Activated CD4-positive, alpha-beta memory T cell treated with anti-CD3 and anti-CD28 coated beads, Interleukin-2, amount 10 ng/mL, durations not matched to agents 7 days and 5 days (primary cell): ENCODE data around the gene CLIC6. TPM values are rescaled to one million over a fixed set of nuclear protein-coding genes. Genes with fewer than 3 reads are reported as not detected.
A peak's percentile ranks its signal among the peaks of the same experiment; 100 is the strongest.

Source experiments
- CTCF ChIA-PET: fragments of 350-600 bp; sonication (Branson Sonifier 250); formaldehyde crosslinking; loops from one replicate; lab custom pipeline; 2021; ENCODE audit warnings: antibody characterized with exemption, inconsistent platforms; lab: Charles Lee
- POLR2A ChIA-PET: fragments of 350-600 bp; sonication (Branson Sonifier 250); formaldehyde crosslinking; loops from one replicate; lab custom pipeline; 2021; ENCODE audit warnings: antibody characterized with exemption; lab: Charles Lee
- DNase-seq: peaks from one replicate; pipeline ENCODE4 v3.0.0-alpha.2; 2020
- H3K27ac Mint-ChIP-seq: one replicate; pipeline ENCODE4 v1.8.0; 2021; ENCODE audit warnings: mild to moderate bottlenecking, mixed read lengths
- H3K27me3 Mint-ChIP-seq: one replicate; pipeline ENCODE4 v1.8.0; 2021; ENCODE audit warnings: mixed read lengths
- H3K36me3 Mint-ChIP-seq: one replicate; pipeline ENCODE4 v1.8.0; 2021; ENCODE audit warnings: low read depth, mixed read lengths
- H3K4me1 Mint-ChIP-seq: one replicate; pipeline ENCODE4 v1.8.0; 2021; ENCODE audit warnings: mixed read lengths
- H3K4me3 Mint-ChIP-seq: one replicate; pipeline ENCODE4 v1.8.0; 2021; ENCODE audit warnings: mild to moderate bottlenecking, mixed read lengths
- H3K9me3 Mint-ChIP-seq: one replicate; pipeline ENCODE4 v1.8.0; 2021; ENCODE audit warnings: mixed read lengths
- total RNA-seq, 2 experiments: library from RNA; stranded (reverse); gene quantifications; one replicate each; pipeline ENCODE4 v1.2.3, GENCODE V29; 2021

CLIC6 gene
- total RNA-seq, 2 experiments from 2014 or later = 0.08 TPM; not detected in 1

GRCh38 chr21:34724131-34724856, 55.5 kb downstream of the CLIC6 start:
- H3K27me3 Mint-ChIP-seq = peaks cover 27% of the 10 kb centered on the region
- no peak for DNase-seq
- H3K27ac Mint-ChIP-seq = no peak overlapping the region
- H3K36me3 Mint-ChIP-seq = peaks cover 4% of the 10 kb centered on the region
- H3K9me3 Mint-ChIP-seq = no peaks in the 10 kb centered on the region
- peaks cover 28% of the 10 kb centered on the region for H3K4me1 Mint-ChIP-seq
- ChIA-PET CTCF (interaction anchor here (1.2 to 2.1 kb wide), 2 partner anchors 13 to 21 kb away, joined by 3 to 6 read pairs; no protein-coding TSS in a partner anchor), POLR2A (no interaction called here)
- no peak overlapping the region for H3K4me3 Mint-ChIP-seq

GRCh38 chr21:34724857-34725195, 56.0 kb downstream of the CLIC6 start:
- CTCF ChIA-PET = no interaction called here
- no peak for DNase-seq
- Mint-ChIP-seq H3K4me1 (peaks cover 33% of the 10 kb centered on the region), H3K4me3 (no peak overlapping the region), H3K36me3 (peaks cover 4% of the 10 kb centered on the region), H3K27ac (no peak overlapping the region), H3K27me3 (peaks cover 27% of the 10 kb centered on the region), H3K9me3 (no peaks in the 10 kb centered on the region)
- POLR2A ChIA-PET = no interaction called here

DNA sequence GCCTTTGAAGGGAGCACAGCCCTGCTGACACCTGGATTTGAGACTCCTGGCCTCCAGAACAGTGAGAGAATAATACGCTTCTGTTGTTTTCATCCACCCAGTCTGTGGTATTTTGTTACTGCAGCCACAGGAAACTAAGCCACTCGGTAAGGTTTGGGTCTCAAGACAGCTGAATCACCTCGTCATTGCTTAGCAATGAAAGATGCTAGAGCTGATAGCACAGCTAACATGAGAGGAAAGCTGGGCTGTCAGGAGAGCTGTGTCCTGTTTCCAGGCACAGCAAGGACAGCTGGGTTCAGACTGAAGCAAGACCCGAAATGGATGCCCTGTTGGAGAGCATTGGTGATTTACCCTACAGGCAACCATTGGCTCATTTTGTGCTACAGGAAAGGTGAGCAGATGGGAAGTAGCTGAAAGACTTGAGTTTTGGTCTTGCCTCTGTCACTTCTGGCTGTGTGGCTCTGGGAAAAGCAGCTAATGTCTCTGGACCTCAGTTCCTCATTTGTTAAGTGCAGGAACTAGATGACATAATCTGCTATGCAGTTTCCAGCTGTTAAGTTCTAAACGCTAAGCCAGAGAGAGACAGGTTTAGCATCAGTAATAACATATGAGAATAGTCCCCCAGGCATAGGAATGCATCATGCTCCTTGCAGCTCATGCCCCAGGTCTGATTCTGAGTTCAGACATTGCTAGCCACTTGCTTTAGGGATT, 58.0 kb downstream of the CLIC6 start:
- Mint-ChIP-seq H3K9me3 (no peaks in the 10 kb centered on the region), H3K36me3 (peaks cover 4% of the 10 kb centered on the region), H3K4me3 (peak overlapping the region; percentile 41), H3K27me3 (peaks cover 29% of the 10 kb centered on the region), H3K27ac (peak overlapping the region; percentile 63), H3K4me1 (peaks cover 41% of the 10 kb centered on the region)
- peak; percentile 27 for DNase-seq
- ChIA-PET CTCF (interaction anchor here (0.7 to 2.0 kb wide), 7 partner anchors 18 to 207 kb away, joined by 3 to 13 read pairs (median 4); no protein-coding TSS in a partner anchor), POLR2A (no interaction called here)

- peaks cover 41% of the 10 kb centered on the region for H3K4me1 Mint-ChIP-seq
- H3K27ac Mint-ChIP-seq = no peak overlapping the region
- H3K4me3 Mint-ChIP-seq = no peak overlapping the region
- H3K9me3 Mint-ChIP-seq = no peaks in the 10 kb centered on the region
- CTCF ChIA-PET = no interaction called here
- peaks cover 4% of the 10 kb centered on the region for H3K36me3 Mint-ChIP-seq
- POLR2A ChIA-PET = interaction anchor here (1.0 kb wide), 1 partner anchor 11 kb away, joined by 3 read pairs; no protein-coding TSS in a partner anchor
- DNase-seq = no peak
- H3K27me3 Mint-ChIP-seq = peaks cover 31% of the 10 kb centered on the region
Observed at GRCh38 chr21:34728479-34728878, 59.7 kb downstream of the CLIC6 start.

DNA sequence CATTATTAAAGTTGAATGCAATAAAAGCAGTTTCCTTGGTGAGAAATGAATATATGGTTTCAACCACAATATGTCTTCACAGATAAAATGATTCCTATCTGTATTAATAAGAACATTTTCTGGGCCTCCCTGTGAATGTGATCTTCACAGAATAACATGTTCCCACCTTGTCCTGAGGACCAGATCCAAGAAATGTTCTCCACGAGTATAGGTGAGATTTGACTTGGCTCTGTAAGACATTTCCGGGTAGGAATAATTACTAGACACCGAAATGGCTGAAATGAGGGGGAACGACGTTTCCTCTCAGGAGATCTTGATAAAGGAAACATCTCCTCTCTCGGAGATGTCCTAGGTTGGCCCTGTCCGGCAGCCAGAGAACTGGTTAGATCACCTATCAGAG, 61.4 kb downstream of the CLIC6 start:
- ChIA-PET CTCF (interaction anchor here (0.8 to 1.4 kb wide), 3 partner anchors 15 to 1300 kb away, joined by 3 to 4 read pairs (median 4); no protein-coding TSS in a partner anchor), POLR2A (no interaction called here)
- no peak for DNase-seq
- H3K4me3 Mint-ChIP-seq = no peak overlapping the region
- H3K27me3 Mint-ChIP-seq = peaks cover 28% of the 10 kb centered on the region
- no peaks in the 10 kb centered on the region for H3K9me3 Mint-ChIP-seq
- H3K36me3 Mint-ChIP-seq = peaks cover 4% of the 10 kb centered on the region
- peaks cover 37% of the 10 kb centered on the region for H3K4me1 Mint-ChIP-seq
- H3K27ac Mint-ChIP-seq = no peak overlapping the region

DNA sequence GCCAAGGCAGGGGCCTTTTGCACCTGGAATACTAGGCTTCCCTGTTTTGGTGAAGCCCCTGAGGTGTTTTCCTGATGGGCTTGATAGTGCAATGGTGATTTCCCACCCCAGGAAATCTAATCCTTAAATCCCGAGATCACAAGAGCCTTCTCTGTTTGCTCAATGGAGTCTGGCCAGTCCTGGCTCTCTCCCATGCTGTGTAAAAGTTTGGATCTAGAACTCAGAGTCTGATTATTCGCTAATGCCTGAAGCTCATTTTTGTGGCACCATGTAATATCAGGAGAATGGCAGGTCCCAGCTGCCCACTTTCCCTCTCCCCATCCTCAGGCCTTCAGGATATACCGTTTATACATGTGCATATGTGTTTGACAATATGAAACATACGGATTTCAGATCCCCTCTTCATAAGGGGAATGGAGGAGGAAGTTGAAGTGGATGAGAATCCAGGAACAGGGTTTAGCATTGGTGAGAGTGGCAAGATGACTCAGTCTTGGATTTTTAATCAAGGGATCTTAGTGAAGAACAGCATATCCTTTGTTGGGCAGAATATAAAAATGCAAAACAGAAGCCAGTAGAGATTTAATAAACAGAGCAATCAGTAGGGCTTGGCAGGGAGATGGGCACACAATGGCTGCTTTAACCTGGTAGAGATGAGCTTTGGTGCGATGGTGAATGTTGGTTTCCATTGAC, 62.1 kb downstream of the CLIC6 start:
- POLR2A ChIA-PET = no interaction called here
- H3K27ac Mint-ChIP-seq = no peak overlapping the region
- DNase-seq = no peak
- no peak overlapping the region for H3K4me3 Mint-ChIP-seq
- CTCF ChIA-PET = interaction anchor here (1.1 to 1.4 kb wide), 2 partner anchors 15 to 38 kb away, joined by 3 to 4 read pairs; no protein-coding TSS in a partner anchor
- H3K36me3 Mint-ChIP-seq = peaks cover 4% of the 10 kb centered on the region
- H3K4me1 Mint-ChIP-seq = peaks cover 33% of the 10 kb centered on the region
- H3K9me3 Mint-ChIP-seq = no peaks in the 10 kb centered on the region
- peaks cover 27% of the 10 kb centered on the region for H3K27me3 Mint-ChIP-seq

DNA sequence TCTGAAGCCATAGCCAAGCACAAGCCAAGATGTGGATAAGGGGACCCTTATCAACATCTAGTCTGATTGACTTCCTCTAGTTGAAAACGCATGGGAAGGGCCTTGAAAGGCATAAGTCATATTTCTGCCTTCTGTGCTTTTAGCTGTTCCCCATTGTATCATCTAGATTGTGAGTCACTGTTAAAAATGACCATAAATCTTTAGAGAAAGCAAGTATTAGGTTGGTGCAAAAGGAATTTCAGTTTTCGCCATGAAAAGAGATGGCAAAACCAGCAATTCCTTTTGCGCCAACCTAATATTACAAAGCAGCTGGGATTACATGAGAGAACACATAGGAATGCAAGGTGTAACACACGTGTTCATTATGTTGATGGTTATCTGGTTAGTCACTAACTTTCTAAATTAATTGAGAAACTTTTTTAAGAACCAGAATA, 63.6 kb downstream of the CLIC6 start:
- Mint-ChIP-seq H3K36me3 (no peaks in the 10 kb centered on the region), H3K4me1 (peaks cover 19% of the 10 kb centered on the region), H3K27ac (no peak overlapping the region), H3K9me3 (no peaks in the 10 kb centered on the region), H3K27me3 (peaks cover 29% of the 10 kb centered on the region), H3K4me3 (no peak overlapping the region)
- no peak for DNase-seq
- ChIA-PET POLR2A (no interaction called here), CTCF (interaction anchor here (2.2 kb wide), 1 partner anchor 13 kb away, joined by 6 read pairs; no protein-coding TSS in a partner anchor)

- H3K27me3 Mint-ChIP-seq = peaks cover 38% of the 10 kb centered on the region
- CTCF ChIA-PET = interaction anchor here (1.0 to 2.2 kb wide), 2 partner anchors 10 to 11 kb away, joined by 3 to 6 read pairs; no protein-coding TSS in a partner anchor
- H3K4me1 Mint-ChIP-seq = peaks cover 14% of the 10 kb centered on the region
- POLR2A ChIA-PET = no interaction called here
- H3K9me3 Mint-ChIP-seq = no peaks in the 10 kb centered on the region
- H3K36me3 Mint-ChIP-seq = no peaks in the 10 kb centered on the region
- H3K27ac Mint-ChIP-seq = no peak overlapping the region
- DNase-seq = no peak
- no peak overlapping the region for H3K4me3 Mint-ChIP-seq
Observed at GRCh38 chr21:34733852-34734251, 65.1 kb downstream of the CLIC6 start.

DNA sequence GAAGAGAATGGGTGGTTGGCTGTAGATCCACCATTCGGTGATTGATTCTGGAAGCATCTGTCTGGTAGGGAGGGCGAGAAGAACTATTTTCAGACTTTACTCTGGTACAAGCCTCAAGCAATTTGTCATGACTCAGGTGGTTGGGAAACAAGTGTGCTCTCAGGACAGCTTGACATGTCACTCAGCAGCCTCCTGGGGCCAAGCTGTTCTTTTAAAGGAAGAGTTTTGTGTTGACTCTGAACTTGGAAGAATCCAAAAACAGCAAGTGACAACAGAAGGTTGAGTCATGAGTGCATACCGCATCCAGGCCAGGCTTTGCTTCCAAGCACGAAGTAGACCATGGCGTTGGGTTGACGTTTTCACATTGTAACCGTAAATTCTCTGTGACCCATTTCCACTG, 65.9 kb downstream of the CLIC6 start:
- Mint-ChIP-seq H3K27me3 (peaks cover 37% of the 10 kb centered on the region), H3K36me3 (no peaks in the 10 kb centered on the region), H3K4me1 (peaks cover 10% of the 10 kb centered on the region), H3K9me3 (no peaks in the 10 kb centered on the region), H3K4me3 (no peak overlapping the region), H3K27ac (no peak overlapping the region)
- POLR2A ChIA-PET = no interaction called here
- DNase-seq = no peak
- CTCF ChIA-PET = no interaction called here

DNA sequence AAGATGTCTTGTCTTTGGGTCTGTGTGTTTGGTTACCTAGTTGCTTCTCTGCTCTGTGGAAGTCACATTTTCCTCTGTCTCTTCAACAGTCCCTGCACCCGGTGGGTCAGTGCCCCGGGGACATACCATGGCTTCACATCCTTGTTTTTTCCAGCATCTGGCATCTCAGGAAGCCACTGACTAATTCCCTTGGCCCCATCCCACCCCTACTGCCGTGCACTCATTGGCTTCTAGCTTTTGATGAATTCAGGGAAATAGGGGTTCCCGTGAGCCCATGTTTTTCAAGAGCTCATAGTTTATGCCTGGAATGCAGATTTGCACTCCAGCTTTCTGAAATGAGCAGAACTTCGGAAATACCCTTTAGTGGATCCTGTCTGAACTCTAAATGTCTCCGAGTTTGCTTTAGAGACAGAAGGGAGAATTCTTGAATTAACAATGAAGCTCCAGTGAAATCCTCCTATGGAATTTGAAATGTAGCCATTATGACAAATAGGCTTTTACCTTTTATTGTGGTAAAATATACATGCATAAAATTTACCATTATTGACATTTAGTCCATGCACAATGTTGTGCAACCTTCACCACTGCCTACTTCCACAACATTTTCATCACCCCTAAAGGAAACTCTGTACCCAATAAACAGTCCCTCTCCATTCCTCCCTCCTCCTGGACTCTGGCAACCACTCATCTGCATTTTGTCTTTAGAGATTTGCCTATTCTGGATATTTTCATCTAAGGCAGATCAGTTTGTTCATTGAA, 67.5 kb downstream of the CLIC6 start:
- ChIA-PET POLR2A (no interaction called here), CTCF (interaction anchor here (3.3 kb wide), 1 partner anchor 10 kb away, joined by 10 read pairs; no protein-coding TSS in a partner anchor)
- Mint-ChIP-seq H3K27ac (no peak overlapping the region), H3K4me3 (no peak overlapping the region), H3K9me3 (no peaks in the 10 kb centered on the region), H3K4me1 (no peaks in the 10 kb centered on the region), H3K27me3 (peaks cover 49% of the 10 kb centered on the region), H3K36me3 (no peaks in the 10 kb centered on the region)
- no peak for DNase-seq

DNA sequence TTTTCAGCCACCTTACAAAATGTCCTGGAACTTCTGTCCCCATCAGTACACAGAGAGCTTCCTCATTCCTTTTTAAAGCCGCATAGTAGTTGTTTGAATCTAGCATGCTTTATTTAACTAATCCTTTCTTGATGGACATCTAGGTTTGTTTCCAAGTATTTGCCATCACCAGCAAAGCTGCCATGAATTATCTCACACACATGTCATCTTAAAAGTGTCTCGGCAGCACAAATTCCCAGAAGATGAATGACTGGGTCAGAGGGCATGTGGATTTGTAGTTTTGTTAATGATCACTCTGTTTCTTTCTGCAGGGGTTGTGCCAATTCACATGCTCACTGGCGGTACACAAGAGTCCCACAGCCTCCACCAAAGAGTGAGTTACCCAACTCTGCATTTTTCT, 68.3 kb downstream of the CLIC6 start:
- no peaks in the 10 kb centered on the region for H3K4me1 Mint-ChIP-seq
- H3K4me3 Mint-ChIP-seq = no peak overlapping the region
- H3K27me3 Mint-ChIP-seq = peaks cover 45% of the 10 kb centered on the region
- no peaks in the 10 kb centered on the region for H3K9me3 Mint-ChIP-seq
- H3K36me3 Mint-ChIP-seq = no peaks in the 10 kb centered on the region
- H3K27ac Mint-ChIP-seq = no peak overlapping the region
- ChIA-PET CTCF (interaction anchor here (3.3 kb wide), 1 partner anchor 9 kb away, joined by 10 read pairs; no protein-coding TSS in a partner anchor), POLR2A (no interaction called here)
- no peak for DNase-seq

DNA sequence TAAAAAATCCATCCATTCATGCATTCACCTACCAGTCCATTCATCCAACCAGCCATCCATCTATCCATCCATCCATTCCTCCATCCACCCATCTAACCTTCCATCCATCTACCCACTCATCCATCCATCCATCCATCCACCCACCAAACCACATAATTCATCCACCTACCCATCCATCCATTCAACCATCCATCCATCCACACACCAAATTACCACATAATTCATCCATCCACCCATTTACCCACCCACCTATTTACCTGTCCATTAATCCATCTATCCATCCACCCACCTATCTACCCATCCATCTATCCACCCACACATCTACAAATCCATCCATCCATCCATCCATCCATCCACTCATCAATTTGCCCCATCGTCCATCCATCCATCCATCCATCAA, 71.4 kb downstream of the CLIC6 start:
- H3K27ac Mint-ChIP-seq = no peak overlapping the region
- H3K36me3 Mint-ChIP-seq = no peaks in the 10 kb centered on the region
- CTCF ChIA-PET = no interaction called here
- no peaks in the 10 kb centered on the region for H3K9me3 Mint-ChIP-seq
- no peak for DNase-seq
- H3K4me1 Mint-ChIP-seq = no peaks in the 10 kb centered on the region
- H3K27me3 Mint-ChIP-seq = peaks cover 42% of the 10 kb centered on the region
- H3K4me3 Mint-ChIP-seq = no peak overlapping the region
- POLR2A ChIA-PET = no interaction called here
